Measurements from ENCODE around the gene TMEM178A. TPM values are rescaled to one million over a fixed set of nuclear protein-coding genes. Genes with fewer than 3 reads are reported as not detected.

The TMEM178A gene
- total and polyA plus RNA-seq, 11 donors: 0.65 to 4.6 (median 3.0) TPM

DNA sequence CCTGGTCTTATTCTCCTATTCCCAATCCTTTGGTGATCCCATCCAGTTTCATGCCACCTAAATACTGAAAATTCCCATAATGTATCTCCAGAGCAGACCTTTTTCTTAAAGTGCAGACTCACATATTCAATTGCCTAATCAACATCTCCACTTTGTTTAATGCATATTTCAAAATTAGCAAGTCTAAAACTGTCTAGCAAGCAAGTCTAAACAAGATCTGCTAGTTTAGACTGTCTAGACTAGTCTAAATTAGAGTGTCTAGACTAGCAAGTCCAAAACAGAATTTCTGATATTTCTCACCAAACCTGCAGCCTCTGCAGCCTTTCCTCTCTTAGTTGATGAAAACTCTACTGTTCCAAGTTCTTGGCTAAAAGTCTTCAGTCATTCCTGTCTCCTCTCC lies 68.7 kb downstream of the TMEM178A start:
- peaks cover 0 to 6% (median 0%) of the 10 kb centered on the region in 12 donors for H3K9me3 ChIP-seq
- H3K27me3 ChIP-seq: no peaks in the 10 kb centered on the region
- H3K4me1 ChIP-seq: peaks cover 0 to 23% (median 3%) of the 10 kb centered on the region in 12 donors
- ATAC-seq (no peak), DNase-seq (no peak)
- H3K4me3 ChIP-seq: no peak overlapping the region
- H3K36me3 ChIP-seq: peaks cover 0 to 55% (median 43%) of the 10 kb centered on the region in 9 donors
- H3K27ac ChIP-seq: no peak overlapping the region
- no peak for TF ChIP-seq POLR2A (IDR thresholded peaks at IDR 0.05)
- TF ChIP-seq, protein P1, sequence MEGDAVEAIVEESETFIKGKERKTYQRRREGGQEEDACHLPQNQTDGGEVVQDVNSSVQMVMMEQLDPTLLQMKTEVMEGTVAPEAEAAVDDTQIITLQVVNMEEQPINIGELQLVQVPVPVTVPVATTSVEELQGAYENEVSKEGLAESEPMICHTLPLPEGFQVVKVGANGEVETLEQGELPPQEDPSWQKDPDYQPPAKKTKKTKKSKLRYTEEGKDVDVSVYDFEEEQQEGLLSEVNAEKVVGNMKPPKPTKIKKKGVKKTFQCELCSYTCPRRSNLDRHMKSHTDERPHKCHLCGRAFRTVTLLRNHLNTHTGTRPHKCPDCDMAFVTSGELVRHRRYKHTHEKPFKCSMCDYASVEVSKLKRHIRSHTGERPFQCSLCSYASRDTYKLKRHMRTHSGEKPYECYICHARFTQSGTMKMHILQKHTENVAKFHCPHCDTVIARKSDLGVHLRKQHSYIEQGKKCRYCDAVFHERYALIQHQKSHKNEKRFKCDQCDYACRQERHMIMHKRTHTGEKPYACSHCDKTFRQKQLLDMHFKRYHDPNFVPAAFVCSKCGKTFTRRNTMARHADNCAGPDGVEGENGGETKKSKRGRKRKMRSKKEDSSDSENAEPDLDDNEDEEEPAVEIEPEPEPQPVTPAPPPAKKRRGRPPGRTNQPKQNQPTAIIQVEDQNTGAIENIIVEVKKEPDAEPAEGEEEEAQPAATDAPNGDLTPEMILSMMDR (IDR thresholded peaks at IDR 0.05): no peak
- intact Hi-C loops (cut with DNase I): loop anchor here in 3 of 10 donors (5.0 to 10.0 kb wide), 2 partner anchors 222 to 360 kb away; no protein-coding TSS in a partner anchor

DNA sequence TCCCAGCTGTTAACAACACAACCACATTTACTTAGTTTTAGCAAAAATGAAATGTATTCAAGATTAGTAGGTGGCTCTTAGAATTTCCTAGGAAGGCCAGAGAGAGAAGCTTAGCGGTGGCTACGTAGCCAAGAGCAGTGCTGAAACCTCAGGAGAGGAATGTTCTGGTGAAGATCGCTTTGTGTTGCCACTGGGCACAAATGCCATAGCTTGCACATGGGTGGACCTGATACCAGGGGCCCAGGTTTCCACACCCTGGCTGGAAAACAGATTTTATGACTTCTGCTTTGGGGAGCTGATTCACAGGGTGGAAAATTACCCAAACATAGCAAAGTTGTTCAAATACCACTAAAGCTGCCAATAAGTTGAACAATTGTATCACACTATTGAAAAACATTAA lies 69.9 kb downstream of the TMEM178A start:
- WGBS, 4 donors: 96 to 98% (median 97%) methylated on average over 3 of the region's 3 CpGs
- TF ChIP-seq POLR2A (IDR thresholded peaks at IDR 0.05): no peak
- TF ChIP-seq, protein P1 (IDR thresholded peaks at IDR 0.05): no peak
- DNase-seq (no peak), ATAC-seq (no peak)
- intact Hi-C loops (cut with DNase I): loop anchor here in 1 of 10 donors (10.0 kb wide), 1 partner anchor 361 kb away; no protein-coding TSS in a partner anchor
- no peaks in the 10 kb centered on the region for H3K27me3 ChIP-seq
- H3K4me3 ChIP-seq: no peak overlapping the region
- H3K4me1 ChIP-seq: peaks cover 0 to 23% (median 5%) of the 10 kb centered on the region in 12 donors
- peaks cover 0 to 67% (median 53%) of the 10 kb centered on the region in 9 donors for H3K36me3 ChIP-seq
- H3K27ac ChIP-seq: no peak overlapping the region
- H3K9me3 ChIP-seq: peaks cover 0 to 6% (median 0%) of the 10 kb centered on the region in 12 donors

- TF ChIP-seq, protein P1 (IDR thresholded peaks at IDR 0.05): no peak
- no peak for TF ChIP-seq POLR2A (IDR thresholded peaks at IDR 0.05)
- Histone ChIP-seq H3K4me1 (peaks cover 0 to 23% (median 4%) of the 10 kb centered on the region in 12 donors), H3K36me3 (peaks cover 0 to 77% (median 63%) of the 10 kb centered on the region in 9 donors), H3K27me3 (no peaks in the 10 kb centered on the region), H3K4me3 (no peak overlapping the region), H3K9me3 (peaks cover 0 to under 1% (median 0%) of the 10 kb centered on the region in 12 donors), H3K27ac (no peak overlapping the region)
- intact Hi-C loops (cut with DNase I): loop anchor here in 1 of 10 donors (10.0 kb wide), 1 partner anchor 362 kb away; no protein-coding TSS in a partner anchor
- DNase-seq (no peak), ATAC-seq (peak in 1 of 4 donors; percentile 26)
- WGBS, 4 donors: 90 to 94% (median 92%) methylated on average over 6 of the region's 6 CpGs
These were observed 70.9 kb downstream of the TMEM178A start for GRCh38 chr2:39736640-39737039.

DNA sequence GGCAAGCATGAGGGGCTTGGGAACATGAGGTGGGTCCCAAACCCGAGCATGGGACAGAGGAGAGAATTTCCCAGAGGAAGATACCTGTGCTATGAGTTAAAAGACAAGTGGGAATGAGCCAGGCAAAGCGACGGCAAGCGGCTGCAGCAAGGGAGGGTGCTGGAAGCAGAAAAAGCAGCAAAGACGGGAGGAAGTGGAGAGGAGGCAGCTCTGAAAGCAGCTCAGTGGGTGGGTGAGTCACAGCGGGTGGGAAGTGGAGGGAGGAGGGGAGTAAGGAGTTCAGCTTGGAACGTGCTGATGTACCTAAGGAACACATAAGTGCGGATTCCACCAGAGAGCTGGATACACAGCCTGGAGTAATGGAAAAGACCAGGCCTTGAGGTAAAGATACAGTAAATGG lies 71.9 kb downstream of the TMEM178A start:
- Histone ChIP-seq H3K9me3 (no peaks in the 10 kb centered on the region), H3K4me3 (peak overlapping the region in 1 of 12 donors; percentile 38), H3K27ac (peak overlapping the region in 1 of 12 donors; percentile 20), H3K36me3 (peaks cover 0 to 86% (median 73%) of the 10 kb centered on the region in 9 donors), H3K4me1 (peaks cover 0 to 14% (median under 1%) of the 10 kb centered on the region in 12 donors), H3K27me3 (no peaks in the 10 kb centered on the region)
- ATAC-seq (peak in 2 of 4 donors; percentile 42 to 58), DNase-seq (no peak)
- 83 to 85% (median 85%) methylated on average over 8 of the region's 8 CpGs for WGBS, 4 donors
- intact Hi-C loops (cut with DNase I): loop anchor here in 1 of 10 donors (10.0 kb wide), 1 partner anchor 363 kb away; no protein-coding TSS in a partner anchor
- TF ChIP-seq, protein P1 (IDR thresholded peaks at IDR 0.05): no peak
- TF ChIP-seq POLR2A (IDR thresholded peaks at IDR 0.05): no peak
